ENCODE data around the gene CCL18. TPM values are rescaled to one million over a fixed set of nuclear protein-coding genes. Genes with fewer than 3 reads are reported as not detected.

Gene CCL18
- total RNA-seq, 4 donors from 2014 or later, result 0.66 to 19.2 (median 2.2) TPM; not detected in 1

DNA sequence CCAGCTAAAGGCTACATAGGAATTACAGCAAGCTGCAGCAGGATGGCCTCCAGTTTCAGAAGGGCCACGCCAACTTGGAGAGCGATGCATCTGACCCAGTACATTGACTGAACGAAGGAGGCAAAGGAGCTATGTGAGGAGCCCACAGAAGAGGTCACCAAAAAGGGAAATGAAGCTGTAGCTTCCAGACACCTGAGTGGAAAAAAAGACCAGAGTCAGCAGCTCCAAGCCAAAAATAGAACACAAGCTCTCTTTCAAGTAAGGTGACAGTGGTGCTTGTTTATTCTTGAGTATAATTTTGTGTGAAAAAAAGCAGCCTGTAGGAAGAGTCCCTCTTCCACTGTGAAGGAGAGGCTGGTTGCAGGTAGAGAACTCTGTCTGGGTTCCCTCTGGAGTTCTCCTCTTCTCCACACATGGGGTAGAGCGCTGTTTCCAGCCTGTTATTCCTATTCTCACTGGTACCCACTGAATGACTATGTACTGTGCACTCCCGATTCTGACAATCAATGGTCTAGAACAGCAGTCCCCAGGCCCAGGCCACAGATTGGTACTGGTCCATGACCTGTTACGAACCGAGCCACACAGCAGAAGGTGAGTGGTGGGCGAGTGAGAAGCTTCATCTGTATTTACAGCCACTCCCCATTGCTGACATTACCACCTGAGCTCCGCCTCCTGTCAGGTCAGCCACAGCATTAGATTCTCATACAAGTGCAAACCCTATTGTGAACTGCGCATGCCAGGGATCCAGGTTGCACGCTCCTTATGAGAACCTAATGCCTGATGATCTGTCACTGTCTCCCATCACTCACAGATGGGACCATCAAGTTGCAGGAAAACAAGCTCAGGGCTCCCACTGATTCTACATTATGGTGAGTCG, 54.6 kb downstream of the CCL18 start:
- TF ChIP-seq, protein P1, sequence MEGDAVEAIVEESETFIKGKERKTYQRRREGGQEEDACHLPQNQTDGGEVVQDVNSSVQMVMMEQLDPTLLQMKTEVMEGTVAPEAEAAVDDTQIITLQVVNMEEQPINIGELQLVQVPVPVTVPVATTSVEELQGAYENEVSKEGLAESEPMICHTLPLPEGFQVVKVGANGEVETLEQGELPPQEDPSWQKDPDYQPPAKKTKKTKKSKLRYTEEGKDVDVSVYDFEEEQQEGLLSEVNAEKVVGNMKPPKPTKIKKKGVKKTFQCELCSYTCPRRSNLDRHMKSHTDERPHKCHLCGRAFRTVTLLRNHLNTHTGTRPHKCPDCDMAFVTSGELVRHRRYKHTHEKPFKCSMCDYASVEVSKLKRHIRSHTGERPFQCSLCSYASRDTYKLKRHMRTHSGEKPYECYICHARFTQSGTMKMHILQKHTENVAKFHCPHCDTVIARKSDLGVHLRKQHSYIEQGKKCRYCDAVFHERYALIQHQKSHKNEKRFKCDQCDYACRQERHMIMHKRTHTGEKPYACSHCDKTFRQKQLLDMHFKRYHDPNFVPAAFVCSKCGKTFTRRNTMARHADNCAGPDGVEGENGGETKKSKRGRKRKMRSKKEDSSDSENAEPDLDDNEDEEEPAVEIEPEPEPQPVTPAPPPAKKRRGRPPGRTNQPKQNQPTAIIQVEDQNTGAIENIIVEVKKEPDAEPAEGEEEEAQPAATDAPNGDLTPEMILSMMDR (IDR thresholded peaks at IDR 0.05; ENCODE audit: low read depth), result no peak

DNA sequence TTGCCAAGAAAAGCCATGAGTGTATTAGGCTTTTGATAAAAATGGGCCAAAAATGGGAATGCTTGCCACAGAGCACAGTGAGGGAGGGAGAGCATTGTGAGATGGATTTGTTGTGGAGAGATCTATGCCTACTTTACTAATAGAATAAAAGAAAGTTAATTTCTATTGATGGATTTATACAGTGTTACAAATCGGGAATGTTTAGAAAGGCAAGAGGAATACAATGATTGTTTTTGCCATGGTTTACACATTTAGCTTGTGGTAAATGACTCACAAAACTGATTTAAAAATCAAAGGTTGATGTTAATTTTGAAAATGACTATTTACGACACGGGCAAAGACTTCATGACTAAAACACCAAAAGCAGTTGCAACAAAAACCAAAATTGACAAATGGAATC, 56.1 kb downstream of the CCL18 start:
- TF ChIP-seq, protein P1 (IDR thresholded peaks at IDR 0.05; ENCODE audit: low read depth), result no peak

Small RNAs within 50 kb of the gene (small RNA-seq; reads per million reads assigned to genes)
- not detected for gene RN7SL301P

Other genes with a start within 250 kb of the CCL18 start
- not detected for gene HEATR9, start 195.4 kb upstream of the CCL18 start, total RNA-seq
- gene CCL5, start 183.9 kb upstream of the CCL18 start, total RNA-seq, result 10 to 100 TPM in 1 of 4 donors, 1 to 10 TPM in 1, under 1 TPM in 1, not detected in 1; 0.82 to 11.2 (median 6.8) TPM
- not detected for gene RDM1, start 133.5 kb upstream of the CCL18 start, total RNA-seq
- not detected for gene LYZL6, start 120.6 kb upstream of the CCL18 start, total RNA-seq
- gene CCL16, start 82.8 kb upstream of the CCL18 start, total RNA-seq, result 1 to 10 TPM in 1 of 4 donors, under 1 TPM in 1, not detected in 2; 0.34 to 2.6 TPM
- 10 to 100 TPM; 33.5 to 48.7 (median 46.5) TPM for gene CCL14, start 77.5 kb upstream of the CCL18 start, total RNA-seq
- not detected for gene CCL15, start 62.7 kb upstream of the CCL18 start, total RNA-seq
- 10 to 100 TPM in 2 of 4 donors, 1 to 10 TPM in 2; 3.4 to 13.7 (median 9.1) TPM for gene CCL23, start 46.3 kb upstream of the CCL18 start, total RNA-seq
- gene CCL3, start 25.9 kb downstream of the CCL18 start, total RNA-seq, result 10 to 100 TPM in 1 of 4 donors, 1 to 10 TPM in 2, under 1 TPM in 1; 0.98 to 14.1 (median 1.7) TPM
- gene CCL4, start 39.6 kb downstream of the CCL18 start, total RNA-seq, result 1 to 10 TPM in 3 of 4 donors, not detected in 1; 2.2 to 4.2 (median 3.1) TPM
- 1 to 10 TPM in 1 of 4 donors, not detected in 3; 2.9 TPM for gene TBC1D3B, start 112.4 kb downstream of the CCL18 start, total RNA-seq
- 1 to 10 TPM in 1 of 4 donors, not detected in 3; 3.9 TPM for gene CCL3L1, start 132.5 kb downstream of the CCL18 start, total RNA-seq
- not detected for gene CCL4L2, start 146.8 kb downstream of the CCL18 start, total RNA-seq
- not detected for gene TBC1D3I, start 200.3 kb downstream of the CCL18 start, total RNA-seq